ENCODE data around the gene ATP6V1G1. TPM values are rescaled to one million over a fixed set of nuclear protein-coding genes. Genes with fewer than 3 reads are reported as not detected.

ATP6V1G1 gene
- total and polyA plus RNA-seq, 2 of the 13 experiments (the other 11 are each of a cell fraction or from before 2014, with no cell fraction given), result 108 to 158 TPM

DNA sequence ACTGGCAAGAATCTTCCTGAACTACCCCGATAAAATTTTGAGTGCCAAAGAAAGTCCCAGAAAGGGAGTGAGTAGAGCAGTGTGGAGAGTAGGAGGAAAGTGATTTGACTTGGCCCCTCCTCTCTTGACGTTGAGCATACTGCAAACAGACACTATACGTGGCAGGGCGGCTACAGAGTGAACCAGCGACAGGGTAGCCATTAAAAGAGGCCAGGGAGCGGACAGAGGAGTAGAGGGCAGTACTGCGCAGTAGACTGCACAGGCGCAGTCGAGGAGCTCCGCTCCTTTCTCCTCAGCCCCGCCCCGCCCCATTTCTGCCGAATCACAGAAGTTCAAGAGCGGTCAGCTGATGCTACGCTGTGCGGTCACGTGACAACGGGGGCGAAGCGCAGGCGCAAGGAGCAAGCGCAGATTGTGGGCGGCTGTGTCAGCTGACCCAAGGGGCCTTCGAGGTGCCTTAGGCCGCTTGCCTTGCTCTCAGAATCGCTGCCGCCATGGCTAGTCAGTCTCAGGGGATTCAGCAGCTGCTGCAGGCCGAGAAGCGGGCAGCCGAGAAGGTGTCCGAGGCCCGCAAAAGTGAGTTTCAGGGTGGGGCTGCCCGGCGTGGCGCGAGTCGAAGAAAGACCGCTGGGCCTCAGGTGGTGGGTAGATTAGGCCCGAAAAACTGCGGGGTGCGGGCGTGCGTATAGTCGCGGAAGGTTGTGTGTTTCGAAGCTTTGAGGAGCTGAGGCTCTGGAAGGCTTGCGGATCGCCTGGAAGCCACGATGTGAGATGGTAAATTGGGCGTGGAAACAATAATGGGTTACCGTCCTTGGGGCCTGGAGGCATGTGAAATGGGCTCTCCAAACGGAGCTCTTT is at the start of gene ATP6V1G1 (continued):
- TF ChIP-seq, protein P1, sequence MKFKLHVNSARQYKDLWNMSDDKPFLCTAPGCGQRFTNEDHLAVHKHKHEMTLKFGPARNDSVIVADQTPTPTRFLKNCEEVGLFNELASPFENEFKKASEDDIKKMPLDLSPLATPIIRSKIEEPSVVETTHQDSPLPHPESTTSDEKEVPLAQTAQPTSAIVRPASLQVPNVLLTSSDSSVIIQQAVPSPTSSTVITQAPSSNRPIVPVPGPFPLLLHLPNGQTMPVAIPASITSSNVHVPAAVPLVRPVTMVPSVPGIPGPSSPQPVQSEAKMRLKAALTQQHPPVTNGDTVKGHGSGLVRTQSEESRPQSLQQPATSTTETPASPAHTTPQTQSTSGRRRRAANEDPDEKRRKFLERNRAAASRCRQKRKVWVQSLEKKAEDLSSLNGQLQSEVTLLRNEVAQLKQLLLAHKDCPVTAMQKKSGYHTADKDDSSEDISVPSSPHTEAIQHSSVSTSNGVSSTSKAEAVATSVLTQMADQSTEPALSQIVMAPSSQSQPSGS (CRISPR knock-in tag; IDR thresholded peaks at IDR 0.05), result peak; percentile 52
- TF ChIP-seq, protein P2, sequence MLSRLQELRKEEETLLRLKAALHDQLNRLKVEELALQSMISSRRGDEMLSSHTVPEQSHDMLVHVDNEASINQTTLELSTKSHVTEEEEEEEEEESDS (CRISPR knock-in tag; IDR thresholded peaks at IDR 0.05; ENCODE audit: borderline replicate concordance), result no peak; the same call in 1 of the 2 replicates
- TF ChIP-seq, protein P3, sequence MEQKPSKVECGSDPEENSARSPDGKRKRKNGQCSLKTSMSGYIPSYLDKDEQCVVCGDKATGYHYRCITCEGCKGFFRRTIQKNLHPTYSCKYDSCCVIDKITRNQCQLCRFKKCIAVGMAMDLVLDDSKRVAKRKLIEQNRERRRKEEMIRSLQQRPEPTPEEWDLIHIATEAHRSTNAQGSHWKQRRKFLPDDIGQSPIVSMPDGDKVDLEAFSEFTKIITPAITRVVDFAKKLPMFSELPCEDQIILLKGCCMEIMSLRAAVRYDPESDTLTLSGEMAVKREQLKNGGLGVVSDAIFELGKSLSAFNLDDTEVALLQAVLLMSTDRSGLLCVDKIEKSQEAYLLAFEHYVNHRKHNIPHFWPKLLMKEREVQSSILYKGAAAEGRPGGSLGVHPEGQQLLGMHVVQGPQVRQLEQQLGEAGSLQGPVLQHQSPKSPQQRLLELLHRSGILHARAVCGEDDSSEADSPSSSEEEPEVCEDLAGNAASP (CRISPR knock-in tag; IDR thresholded peaks at IDR 0.05; ENCODE audit: borderline replicate concordance), result peak; percentile 69; the same call in 1 of the 2 replicates
- peak; percentile 67; the same call in 1 of the 2 replicates for TF ChIP-seq AKNA (CRISPR knock-in tag; IDR thresholded peaks at IDR 0.05; ENCODE audit: borderline replicate concordance)
- TF ChIP-seq MYC (CRISPR knock-in tag; IDR thresholded peaks at IDR 0.05; ENCODE audit: borderline replicate concordance), result peak; percentile 80; the same call in 1 of the 2 replicates
- peak; percentile 65; the same call in 1 of the 2 replicates for TF ChIP-seq SMAD3 (CRISPR knock-in tag; IDR thresholded peaks at IDR 0.05)
- TF ChIP-seq, protein P4, sequence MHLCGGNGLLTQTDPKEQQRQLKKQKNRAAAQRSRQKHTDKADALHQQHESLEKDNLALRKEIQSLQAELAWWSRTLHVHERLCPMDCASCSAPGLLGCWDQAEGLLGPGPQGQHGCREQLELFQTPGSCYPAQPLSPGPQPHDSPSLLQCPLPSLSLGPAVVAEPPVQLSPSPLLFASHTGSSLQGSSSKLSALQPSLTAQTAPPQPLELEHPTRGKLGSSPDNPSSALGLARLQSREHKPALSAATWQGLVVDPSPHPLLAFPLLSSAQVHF (CRISPR knock-in tag; IDR thresholded peaks at IDR 0.05), result peak; percentile 32; the same call in 1 of the 2 replicates
- TF ChIP-seq, protein P5, sequence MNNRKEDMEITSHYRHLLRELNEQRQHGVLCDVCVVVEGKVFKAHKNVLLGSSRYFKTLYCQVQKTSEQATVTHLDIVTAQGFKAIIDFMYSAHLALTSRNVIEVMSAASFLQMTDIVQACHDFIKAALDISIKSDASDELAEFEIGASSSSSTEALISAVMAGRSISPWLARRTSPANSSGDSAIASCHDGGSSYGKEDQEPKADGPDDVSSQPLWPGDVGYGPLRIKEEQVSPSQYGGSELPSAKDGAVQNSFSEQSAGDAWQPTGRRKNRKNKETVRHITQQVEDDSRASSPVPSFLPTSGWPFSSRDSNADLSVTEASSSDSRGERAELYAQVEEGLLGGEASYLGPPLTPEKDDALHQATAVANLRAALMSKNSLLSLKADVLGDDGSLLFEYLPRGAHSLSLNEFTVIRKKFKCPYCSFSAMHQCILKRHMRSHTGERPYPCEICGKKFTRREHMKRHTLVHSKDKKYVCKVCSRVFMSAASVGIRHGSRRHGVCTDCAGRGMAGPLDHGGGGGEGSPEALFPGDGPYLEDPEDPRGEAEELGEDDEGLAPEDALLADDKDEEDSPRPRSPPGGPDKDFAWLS (CRISPR knock-in tag; IDR thresholded peaks at IDR 0.05; ENCODE audit: borderline replicate concordance), result 0 out of 2 replicates have a peak, but pooled peaks have one; percentile 43
- TF ChIP-seq SP4 (CRISPR knock-in tag; IDR thresholded peaks at IDR 0.05), result peak; percentile 76
- peak; percentile 84 for TF ChIP-seq REPIN1 (CRISPR knock-in tag; IDR thresholded peaks at IDR 0.05; ENCODE audit: borderline replicate concordance, low read depth)
- no peak for TF ChIP-seq ZNF432 (CRISPR knock-in tag; IDR thresholded peaks at IDR 0.05; ENCODE audit: borderline replicate concordance)
- TF ChIP-seq HOXA7 (CRISPR knock-in tag; IDR thresholded peaks at IDR 0.05), result no peak
- peak; percentile 50; the same call in 1 of the 2 replicates for TF ChIP-seq MED1 (CRISPR knock-in tag; IDR thresholded peaks at IDR 0.05)
